ENCODE data around the gene FHIT.

FHIT gene

GRCh38 chr3:61134532-61134931, 116.7 kb downstream of the FHIT start:
- H3K27me3 ChIP-seq (ENCODE audit: control insufficient read depth, low read length): no peaks in the 10 kb centered on the region
- H3K27ac ChIP-seq (ENCODE audit: low read depth, low read length): no peak overlapping the region
- H4K20me1 ChIP-seq (ENCODE audit: control insufficient read depth, insufficient read depth, low read depth, low read length): no peaks in the 10 kb centered on the region
- no peak overlapping the region for H3K4me3 ChIP-seq (ENCODE audit: low read length)
- no peaks in the 10 kb centered on the region for H3K36me3 ChIP-seq (ENCODE audit: control insufficient read depth, low read length)
- H3K4me1 ChIP-seq (ENCODE audit: control insufficient read depth, low read length): no peaks in the 10 kb centered on the region
- no peaks in the 10 kb centered on the region for H3K9me2 ChIP-seq (replicated peaks; ENCODE audit: control insufficient read depth, low read length)
- no peaks in the 10 kb centered on the region for H3K79me2 ChIP-seq (ENCODE audit: control insufficient read depth, low read length)
- no peak overlapping the region for H3K4me2 ChIP-seq (ENCODE audit: low read length)
- H3F3A ChIP-seq (ENCODE audit: control insufficient read depth, insufficient read depth): no peaks in the 10 kb centered on the region
- TF ChIP-seq EZH2phosphoT487 (IDR thresholded peaks at IDR 0.05; ENCODE audit: borderline replicate concordance, low read length) (no peak), CTCF (IDR thresholded peaks at IDR 0.05; ENCODE audit: low read depth, low read length, poor library complexity, severe bottlenecking) (no peak)
- H3K9me3 ChIP-seq (ENCODE audit: control insufficient read depth, insufficient read depth, low read length): no peaks in the 10 kb centered on the region

GRCh38 chr3:61132062-61132461, 119.2 kb downstream of the FHIT start:
- H3F3A ChIP-seq (ENCODE audit: control insufficient read depth, insufficient read depth): no peaks in the 10 kb centered on the region

DNA sequence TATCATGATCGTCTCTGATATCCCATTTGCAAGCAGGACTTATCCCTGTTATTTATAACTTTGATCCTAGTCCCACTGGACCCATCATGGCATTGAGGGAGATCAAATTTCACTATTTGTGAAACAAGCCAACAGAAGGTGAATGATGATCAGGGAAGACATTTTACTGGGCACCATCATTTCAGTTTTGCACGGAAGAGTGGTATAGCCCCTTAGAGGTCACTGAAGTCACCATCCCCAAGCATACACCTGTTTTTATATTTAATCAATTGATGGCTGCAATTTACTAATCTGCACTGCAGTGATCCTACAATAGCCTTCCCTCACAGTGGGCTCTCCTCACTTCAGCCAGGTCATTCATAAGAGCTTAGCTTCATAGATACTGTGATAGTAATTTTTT, 132.4 kb downstream of the FHIT start:
- Histone ChIP-seq H4K20me1 (ENCODE audit: control insufficient read depth, insufficient read depth, low read depth, low read length) (no peaks in the 10 kb centered on the region), H3K27ac (ENCODE audit: low read depth, low read length) (no peak overlapping the region), H3K4me1 (ENCODE audit: control insufficient read depth, low read length) (no peaks in the 10 kb centered on the region)

More at GRCh38 chr3:61132062-61132461, 119.2 kb downstream of the FHIT start:
- Histone ChIP-seq H3K4me3 (ENCODE audit: low read length) (no peak overlapping the region), H3K27me3 (ENCODE audit: control insufficient read depth, low read length) (no peaks in the 10 kb centered on the region), H3K9me3 (ENCODE audit: control insufficient read depth, insufficient read depth, low read length) (no peaks in the 10 kb centered on the region), H4K20me1 (ENCODE audit: control insufficient read depth, insufficient read depth, low read depth, low read length) (no peaks in the 10 kb centered on the region), H3K79me2 (ENCODE audit: control insufficient read depth, low read length) (no peaks in the 10 kb centered on the region), H3K4me2 (ENCODE audit: low read length) (no peak overlapping the region), H3K36me3 (ENCODE audit: control insufficient read depth, low read length) (no peaks in the 10 kb centered on the region), H3K9me2 (replicated peaks; ENCODE audit: control insufficient read depth, low read length) (no peaks in the 10 kb centered on the region), H3K27ac (ENCODE audit: low read depth, low read length) (no peak overlapping the region), H3K4me1 (ENCODE audit: control insufficient read depth, low read length) (no peaks in the 10 kb centered on the region)
- TF ChIP-seq EZH2phosphoT487 (IDR thresholded peaks at IDR 0.05; ENCODE audit: borderline replicate concordance, low read length): no peak
- no peak for TF ChIP-seq CTCF (IDR thresholded peaks at IDR 0.05; ENCODE audit: low read depth, low read length, poor library complexity, severe bottlenecking)

More for the DNA sequence above, 132.4 kb downstream of the FHIT start:
- Histone ChIP-seq H3K9me2 (replicated peaks; ENCODE audit: control insufficient read depth, low read length) (no peaks in the 10 kb centered on the region), H3K79me2 (ENCODE audit: control insufficient read depth, low read length) (no peaks in the 10 kb centered on the region), H3K9me3 (ENCODE audit: control insufficient read depth, insufficient read depth, low read length) (no peaks in the 10 kb centered on the region), H3K36me3 (ENCODE audit: control insufficient read depth, low read length) (no peaks in the 10 kb centered on the region), H3K4me3 (ENCODE audit: low read length) (no peak overlapping the region), H3F3A (ENCODE audit: control insufficient read depth, insufficient read depth) (no peaks in the 10 kb centered on the region), H3K27me3 (ENCODE audit: control insufficient read depth, low read length) (no peaks in the 10 kb centered on the region), H3K4me2 (ENCODE audit: low read length) (no peak overlapping the region)
- TF ChIP-seq EZH2phosphoT487 (IDR thresholded peaks at IDR 0.05; ENCODE audit: borderline replicate concordance, low read length) (no peak), CTCF (IDR thresholded peaks at IDR 0.05; ENCODE audit: low read depth, low read length, poor library complexity, severe bottlenecking) (no peak)
